HCT116 (cell line): ENCODE measurements around the gene GTPBP1.

Experiments used
- EZH2phosphoT487 ChIP-seq: fragments of 200-600 bp; IDR thresholded peaks from 2 replicates; pipeline ENCODE4 v1.6.1; 2018; ENCODE audit warnings: antibody characterized with exemption, borderline replicate concordance
- FOSL1 ChIP-seq: IDR thresholded peaks from 2 replicates; pipeline ENCODE4 v1.6.1; 2012; ENCODE audit warnings: low read depth
- POLR2A ChIP-seq: IDR thresholded peaks from 2 replicates; pipeline ENCODE4 v1.7.0; 2011; ENCODE audit warnings: borderline replicate concordance; ENCODE audit not compliant: insufficient read depth, insufficient read length; ENCODE audit errors: extremely low read depth
- POLR2AphosphoS5 ChIP-seq: IDR thresholded peaks from 2 replicates; pipeline ENCODE4 v1.6.1; 2011; ENCODE audit warnings: mild to moderate bottlenecking, low read depth, low read length, moderate library complexity
- REST ChIP-seq: IDR thresholded peaks from 2 replicates; pipeline ENCODE4 v1.6.1; 2012; ENCODE audit warnings: low read depth
- TCF7L2 ChIP-seq: IDR thresholded peaks from 2 replicates; pipeline ENCODE4 v1.7.0; 2011; ENCODE audit warnings: borderline replicate concordance, inconsistent platforms; ENCODE audit not compliant: insufficient read depth, insufficient read length; ENCODE audit errors: extremely low read depth
- ZFX ChIP-seq: fragments of 450-650 bp; IDR thresholded peaks from 2 replicates; pipeline ENCODE4 v1.6.1; 2017
- TF ChIP-seq, protein P1 (sequence below), 3 experiments: fragments of 200-600 bp in 1 of 3; sonication (generic) in 1 of 3; IDR thresholded peaks in 2 of 3; conservative IDR thresholded peaks in 1 of 3; 2 replicates each; pipeline ENCODE4 v1.5.1; 2012 to 2017; ENCODE audit warnings: low read depth in 2 of 3, low read length in 2 of 3, antibody characterized with exemption in 1 of 3, borderline replicate concordance in 1 of 3, control low read depth in 1 of 3, mild to moderate bottlenecking in 1 of 3, mixed read lengths in 1 of 3, mixed run types in 1 of 3, moderate library complexity in 1 of 3; ENCODE audit not compliant: insufficient read depth in 1 of 3

- TF ChIP-seq EZH2phosphoT487 (no peak), FOSL1 (no peak), ZFX (no peak), REST (no peak), POLR2A (no peak), POLR2AphosphoS5 (no peak), TCF7L2 (no peak)
- TF ChIP-seq, protein P1, sequence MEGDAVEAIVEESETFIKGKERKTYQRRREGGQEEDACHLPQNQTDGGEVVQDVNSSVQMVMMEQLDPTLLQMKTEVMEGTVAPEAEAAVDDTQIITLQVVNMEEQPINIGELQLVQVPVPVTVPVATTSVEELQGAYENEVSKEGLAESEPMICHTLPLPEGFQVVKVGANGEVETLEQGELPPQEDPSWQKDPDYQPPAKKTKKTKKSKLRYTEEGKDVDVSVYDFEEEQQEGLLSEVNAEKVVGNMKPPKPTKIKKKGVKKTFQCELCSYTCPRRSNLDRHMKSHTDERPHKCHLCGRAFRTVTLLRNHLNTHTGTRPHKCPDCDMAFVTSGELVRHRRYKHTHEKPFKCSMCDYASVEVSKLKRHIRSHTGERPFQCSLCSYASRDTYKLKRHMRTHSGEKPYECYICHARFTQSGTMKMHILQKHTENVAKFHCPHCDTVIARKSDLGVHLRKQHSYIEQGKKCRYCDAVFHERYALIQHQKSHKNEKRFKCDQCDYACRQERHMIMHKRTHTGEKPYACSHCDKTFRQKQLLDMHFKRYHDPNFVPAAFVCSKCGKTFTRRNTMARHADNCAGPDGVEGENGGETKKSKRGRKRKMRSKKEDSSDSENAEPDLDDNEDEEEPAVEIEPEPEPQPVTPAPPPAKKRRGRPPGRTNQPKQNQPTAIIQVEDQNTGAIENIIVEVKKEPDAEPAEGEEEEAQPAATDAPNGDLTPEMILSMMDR (IDR thresholded peaks at IDR 0.05 in 2 of 3, conservative IDR thresholded peaks at IDR 0.05 in 1 of 3; ENCODE audit: borderline replicate concordance in 1 of 3, insufficient read depth in 1 of 3, low read depth in 2 of 3, low read length in 2 of 3), result no peak
These were observed 49.0 kb downstream of the GTPBP1 start for GRCh38 chr22:38754751-38755154.
